ENCODE results near the gene BAAT. TPM values are rescaled to one million over a fixed set of nuclear protein-coding genes. Genes with fewer than 3 reads are reported as not detected.

The BAAT gene
- total RNA-seq, 1 donor from 2014 or later, result 1.0 TPM

DNA sequence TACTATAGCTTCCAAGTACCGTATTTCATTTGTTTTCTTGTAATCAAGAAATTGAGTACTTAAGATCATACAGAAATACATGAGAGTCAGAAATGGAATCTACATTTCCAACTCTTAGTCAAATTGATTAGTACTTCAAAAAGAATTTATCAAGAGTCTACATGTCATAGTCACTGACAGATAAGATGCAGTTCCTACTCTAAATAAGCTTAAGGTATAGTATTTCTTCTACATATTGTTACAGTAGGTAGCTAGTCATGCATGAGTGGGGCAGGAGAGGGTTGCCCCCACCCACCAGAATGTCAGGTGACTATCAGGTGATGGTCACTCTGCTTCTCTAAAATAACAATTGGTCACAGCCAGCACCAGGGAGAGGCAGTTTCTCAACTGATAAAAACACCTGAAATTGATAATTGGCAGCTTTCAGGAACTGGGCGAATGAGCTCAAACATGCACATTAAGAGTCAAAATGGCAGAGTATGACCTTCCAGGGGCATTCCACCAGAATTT lies 2.9 kb downstream of the BAAT start:
- intact Hi-C loops (cut with DNase I), result no loop called here
- no peak for ATAC-seq
- no peaks in the 10 kb centered on the region for H3K4me1 ChIP-seq
- H3K9me3 ChIP-seq, result no peaks in the 10 kb centered on the region
- no peak overlapping the region for H3K4me3 ChIP-seq
- TF ChIP-seq, protein P1, sequence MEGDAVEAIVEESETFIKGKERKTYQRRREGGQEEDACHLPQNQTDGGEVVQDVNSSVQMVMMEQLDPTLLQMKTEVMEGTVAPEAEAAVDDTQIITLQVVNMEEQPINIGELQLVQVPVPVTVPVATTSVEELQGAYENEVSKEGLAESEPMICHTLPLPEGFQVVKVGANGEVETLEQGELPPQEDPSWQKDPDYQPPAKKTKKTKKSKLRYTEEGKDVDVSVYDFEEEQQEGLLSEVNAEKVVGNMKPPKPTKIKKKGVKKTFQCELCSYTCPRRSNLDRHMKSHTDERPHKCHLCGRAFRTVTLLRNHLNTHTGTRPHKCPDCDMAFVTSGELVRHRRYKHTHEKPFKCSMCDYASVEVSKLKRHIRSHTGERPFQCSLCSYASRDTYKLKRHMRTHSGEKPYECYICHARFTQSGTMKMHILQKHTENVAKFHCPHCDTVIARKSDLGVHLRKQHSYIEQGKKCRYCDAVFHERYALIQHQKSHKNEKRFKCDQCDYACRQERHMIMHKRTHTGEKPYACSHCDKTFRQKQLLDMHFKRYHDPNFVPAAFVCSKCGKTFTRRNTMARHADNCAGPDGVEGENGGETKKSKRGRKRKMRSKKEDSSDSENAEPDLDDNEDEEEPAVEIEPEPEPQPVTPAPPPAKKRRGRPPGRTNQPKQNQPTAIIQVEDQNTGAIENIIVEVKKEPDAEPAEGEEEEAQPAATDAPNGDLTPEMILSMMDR (IDR thresholded peaks at IDR 0.05), result no peak
- DNase-seq, result no peak
- no peaks in the 10 kb centered on the region for H3K36me3 ChIP-seq
- no peak overlapping the region for H3K27ac ChIP-seq
- H3K27me3 ChIP-seq, result no peaks in the 10 kb centered on the region

DNA sequence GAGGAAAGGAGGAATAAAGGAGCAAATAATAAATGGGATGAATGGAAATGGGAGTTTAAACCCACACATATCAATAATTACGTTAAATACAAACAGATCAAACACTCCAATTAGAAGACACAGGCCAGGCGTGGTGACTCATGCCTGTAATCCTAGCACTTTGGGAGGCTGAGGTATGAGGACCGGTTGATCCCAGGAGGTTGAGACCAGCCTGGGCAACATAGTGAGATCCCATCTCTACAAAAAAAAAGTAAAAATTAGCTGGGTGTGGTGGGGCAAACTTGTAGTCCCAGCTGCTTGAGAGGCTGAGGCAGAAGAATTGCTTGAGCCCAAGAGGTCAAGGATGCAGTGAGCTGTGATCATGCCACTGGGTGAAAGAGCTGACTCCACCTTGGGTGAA lies 3.7 kb downstream of the BAAT start:
- Histone ChIP-seq H3K27ac (no peak overlapping the region), H3K27me3 (no peaks in the 10 kb centered on the region), H3K36me3 (no peaks in the 10 kb centered on the region), H3K4me3 (no peak overlapping the region), H3K4me1 (no peaks in the 10 kb centered on the region), H3K9me3 (no peaks in the 10 kb centered on the region)
- intact Hi-C loops (cut with DNase I), result no loop called here
- TF ChIP-seq, protein P1 (IDR thresholded peaks at IDR 0.05), result no peak
- no peak for ATAC-seq
- no peak for DNase-seq

DNA sequence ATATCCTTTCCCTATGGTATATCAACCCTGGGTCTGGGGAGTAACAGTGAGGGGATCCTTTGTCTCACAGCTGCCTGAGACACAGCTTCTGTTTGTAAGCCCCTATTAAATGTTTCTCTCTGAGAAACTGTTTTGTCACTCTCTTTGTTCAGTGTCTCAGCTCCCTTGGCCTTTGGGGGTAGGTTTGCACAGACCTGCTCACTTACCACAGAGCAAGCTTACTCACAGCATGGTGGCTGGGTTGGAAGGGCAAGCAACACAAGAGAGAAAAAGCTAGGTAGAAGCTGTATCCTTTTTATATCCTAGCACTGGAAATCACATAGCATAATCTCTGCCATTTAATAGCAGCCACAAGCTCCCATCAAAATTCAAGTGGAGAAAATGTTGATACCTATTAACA lies 4.5 kb downstream of the BAAT start:
- Histone ChIP-seq H3K9me3 (no peaks in the 10 kb centered on the region), H3K27me3 (no peaks in the 10 kb centered on the region), H3K4me3 (no peak overlapping the region), H3K4me1 (no peaks in the 10 kb centered on the region), H3K36me3 (no peaks in the 10 kb centered on the region), H3K27ac (no peak overlapping the region)
- intact Hi-C loops (cut with DNase I), result no loop called here
- ATAC-seq (no peak), DNase-seq (no peak)
- TF ChIP-seq, protein P1 (IDR thresholded peaks at IDR 0.05), result no peak

DNA sequence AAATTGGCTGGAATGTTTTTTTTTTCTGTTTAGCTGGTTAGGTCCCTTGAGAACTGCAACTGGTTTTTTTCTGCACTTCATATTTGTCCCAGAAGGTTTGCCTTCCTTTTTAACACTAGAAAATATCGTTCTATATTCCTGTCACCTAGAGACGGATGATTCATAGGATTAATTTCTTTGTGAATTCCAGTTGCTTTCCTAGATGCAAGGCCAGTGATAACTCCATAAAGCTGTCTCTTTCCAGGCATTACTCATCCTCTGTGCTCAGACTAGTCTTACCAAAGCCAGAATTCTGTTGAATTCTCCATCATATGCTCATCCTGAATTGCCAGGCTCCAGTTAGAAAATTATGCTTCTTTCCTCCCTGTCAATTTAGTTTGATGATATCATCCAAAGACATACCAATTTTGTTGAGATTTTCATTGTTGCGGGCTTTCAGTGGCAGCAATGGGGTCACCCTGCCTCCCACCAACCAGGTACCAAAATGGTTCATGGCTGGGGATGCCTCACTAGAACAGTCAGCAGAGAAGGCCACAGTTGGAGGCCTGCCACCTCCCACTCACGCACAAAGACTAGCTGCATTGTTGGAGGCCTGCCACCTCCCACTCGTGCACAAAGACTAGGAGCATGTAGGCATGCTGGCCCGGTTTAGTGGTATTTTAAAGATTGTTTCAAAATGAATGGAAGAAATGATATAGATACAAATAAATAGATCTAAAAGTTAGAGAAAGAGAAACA lies 8.5 kb downstream of the BAAT start:
- Histone ChIP-seq H3K9me3 (no peaks in the 10 kb centered on the region), H3K36me3 (no peaks in the 10 kb centered on the region), H3K27me3 (no peaks in the 10 kb centered on the region), H3K27ac (no peak overlapping the region), H3K4me3 (no peak overlapping the region), H3K4me1 (no peaks in the 10 kb centered on the region)
- ATAC-seq, result no peak
- intact Hi-C loops (cut with DNase I), result no loop called here
- no peak for DNase-seq
- TF ChIP-seq, protein P1 (IDR thresholded peaks at IDR 0.05), result no peak

DNA sequence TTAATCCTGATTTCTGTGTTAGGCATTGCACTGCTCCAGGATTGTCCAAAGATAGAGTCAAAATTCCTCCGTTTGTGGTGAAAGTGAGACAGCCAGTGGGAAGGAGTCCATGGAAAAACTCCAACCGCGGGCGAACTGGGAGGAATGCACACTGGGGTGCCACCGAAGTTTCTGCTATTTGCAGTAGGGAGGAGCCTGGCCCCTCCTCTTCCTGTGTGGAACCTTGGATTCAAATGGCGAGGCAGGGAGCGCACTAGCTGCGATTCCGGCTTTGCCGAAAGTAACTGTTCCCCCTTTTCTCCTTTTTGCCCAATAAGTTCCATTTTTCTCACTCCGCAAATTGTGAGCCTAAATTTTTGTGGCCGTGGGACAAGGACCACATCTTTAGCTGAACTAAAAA lies 9.3 kb downstream of the BAAT start:
- Histone ChIP-seq H3K4me1 (no peaks in the 10 kb centered on the region), H3K27me3 (no peaks in the 10 kb centered on the region), H3K27ac (no peak overlapping the region), H3K9me3 (no peaks in the 10 kb centered on the region), H3K4me3 (no peak overlapping the region), H3K36me3 (no peaks in the 10 kb centered on the region)
- no peak for DNase-seq
- ATAC-seq, result no peak
- TF ChIP-seq, protein P1 (IDR thresholded peaks at IDR 0.05), result no peak
- intact Hi-C loops (cut with DNase I), result no loop called here

All from upper lobe of right lung (tissue), 1 donor.